B cell (primary cell): ENCODE data around the gene KLHDC8B.

Experiments
- EZH2 ChIP-seq: IDR thresholded peaks from 2 replicates; pipeline ENCODE4 v1.6.1; 2012; ENCODE audit warnings: borderline replicate concordance, low read depth, mild to moderate bottlenecking, moderate library complexity, low read length; ENCODE audit not compliant: insufficient read depth, poor library complexity, severe bottlenecking
- TF ChIP-seq, protein P1 (sequence below): fragments of 200-600 bp; IDR thresholded peaks from one replicate; pipeline ENCODE4 v1.8.0; 2022; ENCODE audit warnings: antibody characterized with exemption, mild to moderate bottlenecking

- TF ChIP-seq, protein P1, sequence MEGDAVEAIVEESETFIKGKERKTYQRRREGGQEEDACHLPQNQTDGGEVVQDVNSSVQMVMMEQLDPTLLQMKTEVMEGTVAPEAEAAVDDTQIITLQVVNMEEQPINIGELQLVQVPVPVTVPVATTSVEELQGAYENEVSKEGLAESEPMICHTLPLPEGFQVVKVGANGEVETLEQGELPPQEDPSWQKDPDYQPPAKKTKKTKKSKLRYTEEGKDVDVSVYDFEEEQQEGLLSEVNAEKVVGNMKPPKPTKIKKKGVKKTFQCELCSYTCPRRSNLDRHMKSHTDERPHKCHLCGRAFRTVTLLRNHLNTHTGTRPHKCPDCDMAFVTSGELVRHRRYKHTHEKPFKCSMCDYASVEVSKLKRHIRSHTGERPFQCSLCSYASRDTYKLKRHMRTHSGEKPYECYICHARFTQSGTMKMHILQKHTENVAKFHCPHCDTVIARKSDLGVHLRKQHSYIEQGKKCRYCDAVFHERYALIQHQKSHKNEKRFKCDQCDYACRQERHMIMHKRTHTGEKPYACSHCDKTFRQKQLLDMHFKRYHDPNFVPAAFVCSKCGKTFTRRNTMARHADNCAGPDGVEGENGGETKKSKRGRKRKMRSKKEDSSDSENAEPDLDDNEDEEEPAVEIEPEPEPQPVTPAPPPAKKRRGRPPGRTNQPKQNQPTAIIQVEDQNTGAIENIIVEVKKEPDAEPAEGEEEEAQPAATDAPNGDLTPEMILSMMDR = no peak
- TF ChIP-seq EZH2 = no peak
Observed at GRCh38 chr3:49172551-49173041, 1.2 kb downstream of the KLHDC8B start.
